GM18505 (cell line): ENCODE measurements around the gene TFIP11.

Experiments used
- ATAC-seq: cut with Tn5 transposase; IDR thresholded peaks from one replicate; pipeline ENCODE4 v1.9.1; 2021; ENCODE audit not compliant: unreplicated experiment
- POLR2A ChIP-seq: IDR thresholded peaks from 4 replicates; pipeline ENCODE4 v1.6.1; 2011; ENCODE audit warnings: borderline replicate concordance; ENCODE audit not compliant: insufficient read depth, insufficient read length; ENCODE audit errors: extremely low read depth

The TFIP11 gene

GRCh38 chr22:26514419-26515161 lies 2.3 kb upstream of the TFIP11 start:
- ATAC-seq = no peak

GRCh38 chr22:26513838-26514237 lies 1.6 kb upstream of the TFIP11 start:
- no peak for ATAC-seq
- no peak for TF ChIP-seq POLR2A

More at GRCh38 chr22:26514419-26515161, 2.3 kb upstream of the TFIP11 start:
- TF ChIP-seq POLR2A = no peak

- ATAC-seq = no peak
- TF ChIP-seq POLR2A = no peak
These were observed 4.1 kb downstream of the TFIP11 start for GRCh38 chr22:26508148-26508547.

- no peak for TF ChIP-seq POLR2A
- no peak for ATAC-seq
These were observed 8.5 kb downstream of the TFIP11 start for GRCh38 chr22:26503758-26504157.

- no peak for TF ChIP-seq POLR2A
- ATAC-seq = no peak
These were observed 9.3 kb downstream of the TFIP11 start for GRCh38 chr22:26502688-26503561.

- no peak for ATAC-seq
- TF ChIP-seq POLR2A = no peak
These were observed 10.3 kb downstream of the TFIP11 start for GRCh38 chr22:26501996-26502395.

- no peak for ATAC-seq
- no peak for TF ChIP-seq POLR2A
These were observed 13.0 kb downstream of the TFIP11 start for GRCh38 chr22:26499188-26499703.

- no peak for ATAC-seq
- TF ChIP-seq POLR2A = no peak
These were observed 15.8 kb downstream of the TFIP11 start for GRCh38 chr22:26496456-26496855.

- no peak for TF ChIP-seq POLR2A
- no peak for ATAC-seq
These were observed 17.8 kb downstream of the TFIP11 start for GRCh38 chr22:26494506-26494905.

- no peak for ATAC-seq
- TF ChIP-seq POLR2A = no peak
These were observed 20.1 kb downstream of the TFIP11 start for GRCh38 chr22:26492220-26492619.

GRCh38 chr22:26489447-26490036 lies 22.7 kb downstream of the TFIP11 start:
- no peak for TF ChIP-seq POLR2A

GRCh38 chr22:26487996-26488395 lies 24.3 kb downstream of the TFIP11 start:
- no peak for TF ChIP-seq POLR2A
- no peak for ATAC-seq

More at GRCh38 chr22:26489447-26490036, 22.7 kb downstream of the TFIP11 start:
- no peak for ATAC-seq

- TF ChIP-seq POLR2A = no peak
- no peak for ATAC-seq
These were observed 25.9 kb downstream of the TFIP11 start for GRCh38 chr22:26486394-26486793.
